NCI-H2171 treated with DMSO at 0.1 percent for 48 hours (cell line): Measurements from ENCODE around the gene SSTR4.

Source experiments
- DNase-seq: peaks from one replicate; lab custom pipeline; 2025; lab: John Stamatoyannopoulos, UW

SSTR4 gene

DNA sequence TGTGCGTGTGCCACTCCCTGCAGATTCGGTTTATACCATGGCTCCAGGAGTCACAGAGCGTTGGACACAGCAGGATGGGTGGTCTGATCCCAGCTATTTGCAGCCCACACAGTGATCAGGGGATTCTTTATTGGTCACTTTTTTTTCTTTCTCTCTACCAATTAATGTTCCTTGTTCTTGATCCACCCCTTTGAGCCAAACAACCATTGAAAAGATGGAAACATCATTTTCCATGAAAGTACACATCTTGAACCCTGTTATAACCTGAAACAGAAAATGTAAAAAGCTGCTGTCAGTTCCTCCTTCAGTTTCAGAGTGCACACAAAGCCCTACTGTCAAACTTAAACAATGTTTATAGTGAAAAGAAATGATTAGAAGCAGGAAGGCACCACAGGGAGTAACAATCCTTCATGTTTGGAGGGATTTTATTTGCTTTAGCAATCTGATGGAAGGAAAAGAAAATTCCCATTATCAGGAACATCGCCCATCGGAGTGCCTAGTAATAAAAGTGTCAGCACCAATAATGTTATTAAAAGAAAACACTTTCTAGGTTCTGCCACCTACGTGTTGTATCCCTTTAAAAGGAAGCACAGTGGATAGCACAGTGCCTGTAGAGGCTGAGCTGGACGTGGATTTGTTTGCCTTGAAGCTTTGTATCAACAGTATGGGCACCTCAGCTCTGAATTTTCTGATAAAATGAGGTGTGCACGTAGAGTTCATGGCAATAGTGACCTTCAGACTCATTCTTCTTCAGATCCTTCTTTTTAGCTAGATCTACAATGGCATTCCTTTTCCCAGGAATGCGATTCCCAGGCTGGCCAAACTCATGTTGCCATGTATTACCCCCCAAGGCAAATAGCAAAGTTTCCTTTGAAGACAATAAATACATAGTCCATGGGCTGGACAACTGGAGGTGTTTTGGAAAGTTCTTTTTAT is 30.4 kb downstream of the SSTR4 start:
- DNase-seq: no peak

DNA sequence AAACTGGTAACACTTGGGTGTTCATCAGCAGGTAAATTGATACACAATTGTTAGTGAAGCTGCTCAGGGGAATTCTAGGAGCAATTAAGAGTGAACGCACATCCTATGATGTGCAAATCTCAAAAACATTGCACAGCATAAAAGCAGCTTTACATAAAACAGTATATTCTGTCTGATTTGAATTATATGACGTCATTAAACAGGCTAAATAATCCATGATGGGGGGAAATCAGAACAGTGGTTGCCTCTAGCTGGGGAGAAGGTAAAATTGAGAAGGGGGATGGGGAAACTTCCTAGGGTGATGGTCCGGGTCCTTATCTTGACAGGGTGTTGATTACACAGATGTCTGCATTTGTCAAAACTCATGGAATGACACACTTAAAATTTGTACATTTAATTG is 31.7 kb downstream of the SSTR4 start:
- no peak for DNase-seq

DNA sequence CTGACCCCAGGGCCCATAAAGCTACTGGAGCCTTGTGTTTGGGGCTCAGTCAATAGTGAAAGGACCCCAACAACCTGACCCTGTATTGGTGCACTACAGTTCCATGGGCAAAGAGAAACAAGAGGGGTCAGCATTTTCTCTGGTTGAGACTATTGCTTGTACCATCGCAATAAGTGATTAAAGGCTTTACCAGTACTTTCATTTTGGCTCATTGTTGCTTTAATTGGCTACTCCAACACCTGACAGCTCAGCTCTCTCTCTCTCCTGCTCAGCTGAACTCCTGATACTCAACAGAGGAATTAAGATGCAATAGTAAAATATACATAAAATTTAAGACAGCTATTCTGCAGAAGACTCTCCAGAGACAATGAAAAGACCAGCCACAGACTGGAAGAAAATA is 33.2 kb downstream of the SSTR4 start:
- no peak for DNase-seq

DNA sequence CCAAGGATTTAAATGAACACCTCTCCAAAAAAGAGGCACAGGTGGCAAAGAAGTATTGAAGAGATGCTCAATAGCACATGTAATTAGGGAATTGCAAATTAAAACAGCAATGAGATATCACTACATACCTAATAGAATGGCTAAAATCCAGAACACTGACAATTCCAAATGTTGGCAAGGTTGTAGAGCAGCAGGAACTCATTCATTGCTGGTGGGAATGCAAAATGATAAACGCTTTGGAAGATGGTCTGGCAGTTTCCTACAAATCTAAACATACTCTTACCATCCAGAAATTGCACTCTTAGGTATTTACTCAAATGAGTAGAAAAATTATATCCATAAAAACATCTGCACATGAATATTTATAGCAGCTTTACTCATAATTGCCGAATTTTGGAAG is 34.0 kb downstream of the SSTR4 start:
- no peak for DNase-seq

- DNase-seq: no peak
Observed at GRCh38 chr20:23071398-23071797, 36.3 kb downstream of the SSTR4 start.

- DNase-seq: no peak
Observed at GRCh38 chr20:23071996-23072395, 36.9 kb downstream of the SSTR4 start.

GRCh38 chr20:23072892-23073586 is 37.9 kb downstream of the SSTR4 start:
- DNase-seq: no peak

- no peak for DNase-seq
Observed at GRCh38 chr20:23074052-23074451, 38.9 kb downstream of the SSTR4 start.

- no peak for DNase-seq
Observed at GRCh38 chr20:23077277-23077676, 42.2 kb downstream of the SSTR4 start.

- DNase-seq: no peak
Observed at GRCh38 chr20:23078351-23079015, 43.4 kb downstream of the SSTR4 start.

- no peak for DNase-seq
Observed at GRCh38 chr20:23079016-23079351, 43.9 kb downstream of the SSTR4 start.

- DNase-seq: no peak
Observed at GRCh38 chr20:23079926-23080325, 44.8 kb downstream of the SSTR4 start.

GRCh38 chr20:23080521-23080920 is 45.4 kb downstream of the SSTR4 start:
- no peak for DNase-seq

DNA sequence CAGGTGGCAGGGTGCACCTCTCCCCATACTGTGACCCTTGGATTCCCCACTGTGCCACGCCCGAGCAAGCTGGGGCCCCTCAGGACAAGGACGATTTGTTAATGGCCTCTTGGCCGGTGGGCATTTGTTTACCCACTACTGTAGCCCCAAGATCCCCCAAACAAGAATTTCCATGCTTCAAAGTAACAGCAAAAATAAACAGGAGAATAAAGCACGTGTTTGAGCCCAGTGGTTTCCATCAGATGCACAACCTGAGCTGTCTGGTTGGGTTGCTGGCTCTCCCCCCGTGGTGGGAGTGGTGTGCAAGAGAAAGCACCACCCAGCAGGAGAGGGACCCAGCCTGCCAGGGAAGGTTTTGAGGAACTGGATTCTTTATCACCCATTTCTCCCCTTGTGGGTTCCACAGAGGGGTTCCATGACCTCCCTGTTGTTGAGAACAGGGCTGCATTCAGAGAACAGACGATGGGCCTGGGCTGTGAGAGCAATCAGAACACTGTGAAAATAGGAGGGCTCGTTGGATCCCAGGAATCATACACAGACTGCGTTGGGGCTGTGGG is 46.2 kb downstream of the SSTR4 start:
- DNase-seq: no peak

DNA sequence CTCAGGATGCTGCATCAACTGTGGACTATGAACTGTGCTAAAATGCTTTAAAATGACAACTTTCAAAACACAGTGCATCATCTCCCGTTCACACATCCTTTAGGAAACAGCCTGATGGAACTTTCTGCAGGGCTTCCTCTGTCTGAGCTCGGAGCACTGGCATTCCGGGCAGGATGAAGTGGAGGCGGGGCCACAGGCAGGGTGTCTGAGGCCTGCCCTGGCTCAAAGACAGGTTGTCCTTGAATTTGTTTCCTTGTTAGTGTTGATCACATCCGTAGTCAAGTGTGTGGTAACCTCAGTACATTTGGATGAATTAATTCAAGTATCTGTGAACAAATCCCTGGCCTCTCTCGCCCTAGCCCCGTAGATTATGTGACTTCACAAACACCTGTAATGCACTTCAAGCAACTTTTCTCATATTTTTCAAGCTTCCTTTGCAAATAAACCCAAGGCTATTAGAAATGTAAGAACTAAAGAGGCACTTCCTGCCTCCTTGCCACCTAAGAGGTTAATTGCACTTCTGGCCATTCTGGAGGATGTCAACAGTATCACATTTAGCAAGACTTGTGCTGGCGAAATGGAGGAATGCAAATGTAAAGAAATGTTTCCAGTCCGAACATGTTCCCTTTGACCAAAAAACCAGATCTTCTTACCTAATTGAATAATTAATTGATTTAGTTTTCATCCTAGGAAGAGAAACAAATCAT is 47.9 kb downstream of the SSTR4 start:
- DNase-seq: no peak

GRCh38 chr20:23083553-23084220 is 48.6 kb downstream of the SSTR4 start:
- DNase-seq: no peak

- no peak for DNase-seq
Observed at GRCh38 chr20:23084282-23084844, 49.3 kb downstream of the SSTR4 start.

DNA sequence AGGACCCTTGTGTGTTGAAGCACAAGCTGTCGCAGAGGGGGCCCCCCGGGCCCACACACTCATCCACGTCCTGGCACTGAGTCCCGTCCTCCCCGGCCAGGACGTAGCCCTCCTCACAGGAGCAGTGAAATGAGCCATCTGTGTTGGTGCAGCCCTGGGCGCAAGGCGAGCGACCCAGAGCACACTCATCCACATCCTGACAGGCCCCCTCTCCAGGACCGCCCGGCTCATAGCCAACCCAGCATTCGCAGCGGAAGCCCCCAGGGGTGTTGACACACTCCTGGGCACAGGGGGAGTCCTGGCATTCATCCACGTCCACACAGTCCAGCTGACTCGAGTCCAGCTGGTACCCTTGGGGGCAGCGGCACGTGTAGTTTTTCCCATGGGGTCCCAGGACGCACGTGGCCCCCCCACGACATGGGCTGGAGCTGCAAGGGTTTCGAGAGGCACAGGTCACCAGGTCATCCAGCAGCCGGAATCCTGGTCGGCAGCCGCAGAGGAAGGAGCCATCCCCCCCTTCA is 49.8 kb downstream of the SSTR4 start:
- no peak for DNase-seq

DNA sequence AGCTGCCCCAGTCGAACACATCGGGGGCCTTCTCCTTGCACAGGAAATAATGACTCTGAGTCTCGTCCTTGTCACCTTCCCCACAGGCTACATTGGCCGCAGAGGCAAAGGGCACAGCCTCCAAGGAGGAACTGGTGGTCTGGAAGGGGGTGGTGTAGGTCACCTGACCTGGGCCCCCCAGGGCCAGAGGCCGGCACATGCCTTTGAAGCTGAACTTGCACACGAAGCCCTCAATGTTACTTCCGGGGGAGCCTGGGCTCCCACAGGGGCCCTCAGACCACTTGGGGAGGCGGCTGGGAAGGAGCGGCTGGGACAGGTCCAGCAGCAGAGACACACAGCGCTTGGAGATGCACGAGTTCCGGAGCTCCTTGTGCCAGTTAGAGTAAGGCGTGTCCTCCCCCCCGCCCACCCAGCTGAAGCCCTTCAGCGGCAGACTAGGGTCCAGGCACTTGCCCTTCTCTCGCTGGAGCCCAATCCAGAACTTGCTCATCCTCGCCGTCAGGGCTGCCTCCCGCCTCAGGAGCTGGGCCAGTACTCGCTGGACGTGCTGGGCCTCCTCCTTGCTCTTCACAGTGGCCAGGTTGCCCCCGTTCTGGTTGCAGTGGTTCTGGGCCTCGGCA is 50.4 kb downstream of the SSTR4 start:
- no peak for DNase-seq

DNA sequence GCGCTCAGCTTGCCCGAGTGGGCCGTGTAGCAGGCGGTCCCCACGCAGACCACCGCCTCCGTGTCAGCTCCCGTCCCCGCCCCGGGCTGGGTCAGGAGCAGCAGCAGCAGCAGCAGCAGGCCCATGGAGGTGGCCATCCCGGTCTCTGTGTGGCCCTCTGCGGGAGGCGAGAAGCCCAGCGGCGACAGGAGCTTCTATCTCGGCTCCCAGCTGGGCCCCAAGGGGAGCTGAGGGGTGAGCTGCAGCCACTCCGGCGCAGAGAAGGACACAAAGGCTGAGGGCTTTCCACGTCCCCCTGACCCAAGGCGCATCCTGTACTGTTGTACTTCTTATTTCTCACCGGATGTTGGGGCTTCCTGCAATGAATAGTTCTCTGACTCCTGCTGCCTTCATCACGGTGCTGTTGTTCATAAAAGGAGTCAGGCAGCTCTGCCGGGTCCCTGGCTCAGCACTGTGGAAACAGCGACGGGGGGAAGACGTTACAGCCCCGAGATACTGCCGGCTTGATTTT is 51.0 kb downstream of the SSTR4 start, which contains the start of gene CD93:
CD93 (minus strand) TSS at position 269 of the 511 bp plus-strand sequence; CDS start at position 137, 132 bp downstream.
- DNase-seq: no peak
